ENCODE data around the gene SPATS1.
A peak's percentile ranks its signal among the peaks of the same experiment; 100 is the strongest.

SPATS1 gene

DNA sequence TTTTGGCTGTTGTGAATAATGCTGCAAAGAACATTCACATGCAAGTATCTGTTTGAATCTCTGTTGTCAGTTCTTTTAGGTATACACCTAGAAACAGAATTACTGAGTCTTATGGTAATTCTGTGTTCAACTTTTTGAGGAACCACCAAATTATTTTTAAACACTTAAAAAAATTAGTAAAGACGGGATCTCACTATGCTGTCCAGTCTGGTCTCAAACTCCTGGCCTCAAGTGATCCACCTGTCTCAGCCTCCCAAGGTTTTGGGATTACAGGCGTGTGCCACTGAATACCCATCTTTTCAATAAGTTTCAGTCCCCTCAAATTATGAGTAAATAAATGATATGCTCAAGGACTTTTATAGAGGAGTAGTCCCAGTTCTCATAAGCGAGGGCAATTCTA lies 17.5 kb downstream of the SPATS1 start:
- H3K4me2 ChIP-seq: no peak overlapping the region
- no peaks in the 10 kb centered on the region for H3K36me3 ChIP-seq
- no peaks in the 10 kb centered on the region for H4K20me1 ChIP-seq
- H3K9me3 ChIP-seq: no peaks in the 10 kb centered on the region
- no peak for TF ChIP-seq Cebpa-rat (IDR thresholded peaks at IDR 0.05)
- H3K9ac ChIP-seq: no peak overlapping the region
- no peak overlapping the region for H3K27ac ChIP-seq
- H3K4me3 ChIP-seq: no peak overlapping the region
- H3K4me1 ChIP-seq: peaks cover 10% of the 10 kb centered on the region
- no peaks in the 10 kb centered on the region for H3K27me3 ChIP-seq

DNA sequence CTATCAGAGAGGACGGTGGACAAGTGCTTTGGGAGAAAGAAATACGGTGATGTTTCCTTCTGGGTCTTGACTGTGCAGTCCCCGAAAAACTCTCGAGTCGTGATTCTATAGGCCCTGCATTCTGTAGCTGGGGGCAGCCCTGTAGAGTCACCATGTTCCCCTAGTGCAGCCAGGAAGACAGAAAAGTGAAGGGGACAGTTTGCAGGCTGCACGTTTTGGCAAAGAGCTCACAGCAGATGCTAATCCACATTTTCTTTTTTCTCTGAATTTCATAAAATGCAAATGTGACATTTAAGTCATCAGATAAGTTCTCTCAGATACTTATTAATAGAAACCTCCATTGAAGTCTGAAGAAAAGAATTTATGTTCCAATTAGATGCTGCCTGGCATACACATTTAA lies 19.5 kb downstream of the SPATS1 start:
- no peaks in the 10 kb centered on the region for H3K9me3 ChIP-seq
- no peaks in the 10 kb centered on the region for H3K36me3 ChIP-seq
- no peak overlapping the region for H3K9ac ChIP-seq
- H3K4me3 ChIP-seq: no peak overlapping the region
- no peak for TF ChIP-seq Cebpa-rat (IDR thresholded peaks at IDR 0.05)
- no peaks in the 10 kb centered on the region for H4K20me1 ChIP-seq
- H3K4me1 ChIP-seq: peaks cover 15% of the 10 kb centered on the region
- H3K4me2 ChIP-seq: no peak overlapping the region
- no peak overlapping the region for H3K27ac ChIP-seq
- no peaks in the 10 kb centered on the region for H3K27me3 ChIP-seq

DNA sequence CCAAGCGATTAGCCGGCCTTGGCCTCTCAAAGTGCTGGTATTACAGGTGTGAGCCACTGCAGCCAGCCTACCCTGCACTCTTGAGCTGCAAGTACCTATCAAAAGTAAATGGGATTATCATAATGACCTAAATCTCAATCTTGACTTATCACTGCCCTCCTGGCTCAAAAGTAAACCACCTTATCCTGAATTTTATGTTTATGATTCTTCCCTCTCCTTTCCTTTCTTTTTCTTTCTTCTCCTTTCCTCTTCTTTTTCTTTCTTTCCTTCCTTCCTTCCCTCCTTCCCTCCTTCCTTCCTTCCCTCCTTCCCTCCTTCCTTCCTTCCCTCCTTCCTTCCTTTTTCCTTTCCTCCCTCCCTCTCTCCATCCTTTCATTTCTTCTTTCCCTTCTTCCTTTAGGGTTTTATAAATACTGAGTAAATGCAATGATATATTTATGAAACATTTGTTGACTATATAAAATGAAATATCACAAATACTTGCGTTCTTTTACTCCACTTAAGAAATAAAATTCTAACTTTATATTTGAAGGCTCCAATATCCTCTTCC lies 21.0 kb downstream of the SPATS1 start:
- H3K36me3 ChIP-seq: no peaks in the 10 kb centered on the region
- H3K4me3 ChIP-seq: no peak overlapping the region
- H3K4me2 ChIP-seq: no peak overlapping the region
- H3K4me1 ChIP-seq: peaks cover 21% of the 10 kb centered on the region
- H4K20me1 ChIP-seq: no peaks in the 10 kb centered on the region
- no peaks in the 10 kb centered on the region for H3K9me3 ChIP-seq
- no peaks in the 10 kb centered on the region for H3K27me3 ChIP-seq
- no peak overlapping the region for H3K9ac ChIP-seq
- H3K27ac ChIP-seq: no peak overlapping the region
- TF ChIP-seq Cebpa-rat (IDR thresholded peaks at IDR 0.05): no peak

DNA sequence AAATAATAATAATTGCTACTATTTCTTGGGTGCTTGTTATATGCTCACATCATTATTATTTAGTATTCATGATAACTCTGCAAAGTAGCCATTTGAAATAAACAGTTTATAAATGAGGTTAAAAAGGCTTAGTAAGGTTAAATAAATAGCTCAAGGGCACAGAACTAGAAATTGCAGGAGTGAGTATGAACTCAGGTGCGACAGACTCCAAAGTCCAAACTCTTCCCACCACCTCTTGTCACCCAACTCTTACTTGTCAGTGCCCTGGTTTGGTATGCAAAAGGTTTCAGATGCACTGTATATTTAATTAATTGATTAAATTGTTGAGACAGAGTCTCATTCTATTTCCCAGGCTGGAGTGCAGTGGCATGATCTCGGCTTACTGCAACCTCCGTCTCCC lies 24.3 kb downstream of the SPATS1 start:
- Histone ChIP-seq H3K4me1 (peaks cover 21% of the 10 kb centered on the region), H3K9ac (no peak overlapping the region), H3K36me3 (no peaks in the 10 kb centered on the region), H4K20me1 (no peaks in the 10 kb centered on the region), H3K27ac (no peak overlapping the region), H3K9me3 (no peaks in the 10 kb centered on the region), H3K4me2 (no peak overlapping the region), H3K27me3 (no peaks in the 10 kb centered on the region), H3K4me3 (no peak overlapping the region)
- no peak for TF ChIP-seq Cebpa-rat (IDR thresholded peaks at IDR 0.05)

DNA sequence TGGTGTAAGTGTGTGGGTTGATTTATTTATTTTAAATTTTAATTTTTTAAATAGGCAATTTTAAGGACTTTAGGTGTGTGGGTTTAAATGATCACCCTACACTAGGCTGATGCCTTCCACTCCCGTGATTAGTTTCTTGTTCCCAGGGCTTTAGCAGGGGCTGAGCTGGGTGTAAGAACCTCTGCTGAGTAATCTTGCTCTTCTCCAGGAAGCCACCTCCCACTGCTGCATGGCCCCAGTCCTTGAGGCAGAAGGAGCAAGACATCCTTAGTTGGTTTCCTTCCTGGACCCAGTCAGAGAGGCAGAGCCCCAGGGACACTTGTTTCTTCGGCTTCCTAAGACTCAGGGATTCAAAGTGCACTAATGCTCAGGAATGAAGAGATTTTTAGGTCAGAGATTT lies 25.2 kb downstream of the SPATS1 start:
- no peaks in the 10 kb centered on the region for H3K9me3 ChIP-seq
- no peak for TF ChIP-seq Cebpa-rat (IDR thresholded peaks at IDR 0.05)
- H3K4me2 ChIP-seq: peak overlapping the region; percentile 14; the same call in 1 of the 2 replicates
- no peak overlapping the region for H3K27ac ChIP-seq
- H3K4me1 ChIP-seq: peaks cover 21% of the 10 kb centered on the region
- no peaks in the 10 kb centered on the region for H4K20me1 ChIP-seq
- no peaks in the 10 kb centered on the region for H3K27me3 ChIP-seq
- no peak overlapping the region for H3K9ac ChIP-seq
- H3K4me3 ChIP-seq: no peak overlapping the region
- no peaks in the 10 kb centered on the region for H3K36me3 ChIP-seq

DNA sequence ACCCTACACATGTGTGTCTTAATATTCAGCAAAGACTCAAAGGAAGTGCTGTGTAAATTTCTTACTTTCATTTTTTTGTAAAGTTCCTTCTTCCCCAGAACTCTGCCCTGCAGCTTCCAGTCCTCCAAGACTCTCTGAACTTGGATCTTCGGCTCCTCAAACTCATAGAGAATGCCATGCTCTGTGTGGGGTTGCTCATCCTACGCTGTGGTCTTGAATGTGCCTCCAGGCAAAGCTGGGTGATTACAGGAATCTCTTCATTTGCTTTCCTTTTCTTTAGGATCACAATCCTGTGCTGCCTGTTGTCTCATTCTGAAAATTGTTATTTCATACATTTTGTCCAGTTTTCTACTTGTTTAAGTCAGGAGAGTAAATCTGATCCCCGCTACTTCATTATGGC lies 30.6 kb downstream of the SPATS1 start:
- H3K9me3 ChIP-seq: no peaks in the 10 kb centered on the region
- no peaks in the 10 kb centered on the region for H3K27me3 ChIP-seq
- no peak for TF ChIP-seq Cebpa-rat (IDR thresholded peaks at IDR 0.05)
- no peaks in the 10 kb centered on the region; the same call in 1 of the 2 replicates for H3K4me1 ChIP-seq
- H3K36me3 ChIP-seq: no peaks in the 10 kb centered on the region
- no peak overlapping the region for H3K9ac ChIP-seq
- H4K20me1 ChIP-seq: no peaks in the 10 kb centered on the region
- no peak overlapping the region for H3K4me3 ChIP-seq
- H3K27ac ChIP-seq: no peak overlapping the region
- H3K4me2 ChIP-seq: no peak overlapping the region

DNA sequence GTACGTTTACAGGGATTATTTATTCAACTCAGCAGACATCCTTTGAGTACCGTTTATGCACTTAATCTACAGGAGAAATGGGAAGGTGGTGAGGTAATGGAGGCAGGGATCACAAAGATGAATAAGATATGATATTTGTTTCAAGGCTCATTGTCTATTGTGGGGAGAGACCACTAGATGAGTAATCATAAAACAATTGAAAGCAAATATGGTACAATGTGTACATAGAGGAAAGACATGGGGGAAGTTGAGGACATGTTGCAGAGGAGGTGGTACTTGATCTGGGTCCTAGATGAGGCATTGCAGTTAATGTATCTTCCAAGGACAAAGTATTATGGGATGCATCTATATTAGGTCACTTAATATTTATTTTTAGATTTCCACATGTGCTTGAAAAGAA lies 31.3 kb downstream of the SPATS1 start:
- TF ChIP-seq Cebpa-rat (IDR thresholded peaks at IDR 0.05): no peak

DNA sequence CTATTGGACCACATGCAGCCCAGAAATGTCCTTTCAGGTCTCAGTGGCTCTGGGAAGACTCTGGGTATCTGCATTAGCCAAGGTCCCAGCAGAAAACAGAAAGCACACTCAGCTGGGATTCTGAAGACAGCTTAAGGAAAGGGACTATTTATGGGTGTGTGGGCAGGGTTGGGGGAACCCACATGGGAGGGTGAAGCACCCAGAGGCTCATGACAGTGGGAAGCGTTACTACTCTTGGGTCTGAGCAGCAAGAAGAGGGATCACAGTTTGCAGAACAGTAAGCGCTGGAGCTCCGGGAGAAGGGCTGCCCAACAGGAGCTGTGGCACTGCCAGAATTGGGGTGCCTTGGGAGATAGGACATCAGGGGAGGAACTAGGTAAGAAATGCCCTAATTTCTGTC lies 32.6 kb downstream of the SPATS1 start:
- Histone ChIP-seq H4K20me1 (no peaks in the 10 kb centered on the region), H3K4me2 (no peak overlapping the region), H3K9me3 (no peaks in the 10 kb centered on the region), H3K27ac (no peak overlapping the region), H3K36me3 (no peaks in the 10 kb centered on the region), H3K4me1 (no peaks in the 10 kb centered on the region), H3K27me3 (no peaks in the 10 kb centered on the region), H3K4me3 (no peak overlapping the region), H3K9ac (no peak overlapping the region)
- no peak for TF ChIP-seq Cebpa-rat (IDR thresholded peaks at IDR 0.05)

More for the DNA sequence above, 31.3 kb downstream of the SPATS1 start:
- Histone ChIP-seq H3K27me3 (no peaks in the 10 kb centered on the region), H3K4me2 (no peak overlapping the region), H3K9ac (no peak overlapping the region), H3K9me3 (no peaks in the 10 kb centered on the region), H3K4me1 (no peaks in the 10 kb centered on the region), H3K36me3 (no peaks in the 10 kb centered on the region), H3K27ac (no peak overlapping the region), H4K20me1 (no peaks in the 10 kb centered on the region), H3K4me3 (no peak overlapping the region)

DNA sequence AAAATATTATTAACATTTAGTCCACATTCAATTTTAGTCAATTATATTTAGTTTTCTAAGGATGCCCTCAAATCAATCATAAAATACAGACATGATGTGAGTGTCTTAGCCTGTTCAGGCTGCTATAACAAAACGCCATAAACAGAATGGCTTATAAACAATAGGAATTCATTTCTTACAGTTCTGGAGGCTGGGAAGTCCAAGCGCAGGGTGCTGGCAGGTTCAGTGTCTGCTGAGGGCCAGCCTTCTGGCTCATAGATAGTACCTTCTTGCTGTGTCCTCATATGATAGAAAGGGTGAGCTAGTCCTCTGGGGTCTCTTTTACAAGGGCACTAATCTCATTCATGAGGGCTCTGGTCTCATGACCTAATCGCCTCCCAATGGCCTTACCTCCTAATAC lies 35.0 kb downstream of the SPATS1 start:
- Histone ChIP-seq H3K9ac (no peak overlapping the region), H3K4me2 (no peak overlapping the region)
- TF ChIP-seq Cebpa-rat (IDR thresholded peaks at IDR 0.05): no peak

DNA sequence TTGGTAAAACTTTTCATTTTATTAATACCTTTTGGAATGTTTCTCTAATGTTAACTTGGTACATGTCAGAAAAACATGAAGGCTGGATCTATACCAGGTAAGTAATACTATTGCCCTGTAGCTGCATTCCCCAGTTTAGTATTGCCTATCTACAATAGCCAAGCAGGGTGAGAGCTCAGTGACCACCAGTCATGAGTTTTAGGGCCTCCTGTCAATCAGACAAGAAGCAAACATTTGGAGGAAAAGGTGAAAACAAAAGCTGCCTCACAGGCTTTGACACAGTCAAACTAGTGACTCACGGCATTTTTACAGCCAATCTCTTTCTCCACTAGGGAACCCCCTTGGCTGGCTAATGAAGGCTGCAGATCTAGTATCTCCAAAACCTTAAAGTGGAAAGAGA lies 35.5 kb downstream of the SPATS1 start:
- Histone ChIP-seq H4K20me1 (no peaks in the 10 kb centered on the region), H3K9ac (no peak overlapping the region), H3K36me3 (no peaks in the 10 kb centered on the region), H3K4me3 (no peak overlapping the region), H3K27ac (no peak overlapping the region), H3K27me3 (no peaks in the 10 kb centered on the region), H3K4me2 (no peak overlapping the region), H3K9me3 (no peaks in the 10 kb centered on the region), H3K4me1 (no peaks in the 10 kb centered on the region)
- no peak for TF ChIP-seq Cebpa-rat (IDR thresholded peaks at IDR 0.05)

More for the DNA sequence above, 35.0 kb downstream of the SPATS1 start:
- Histone ChIP-seq H4K20me1 (no peaks in the 10 kb centered on the region), H3K36me3 (no peaks in the 10 kb centered on the region), H3K27ac (no peak overlapping the region), H3K27me3 (no peaks in the 10 kb centered on the region), H3K9me3 (no peaks in the 10 kb centered on the region), H3K4me3 (no peak overlapping the region), H3K4me1 (no peaks in the 10 kb centered on the region)

DNA sequence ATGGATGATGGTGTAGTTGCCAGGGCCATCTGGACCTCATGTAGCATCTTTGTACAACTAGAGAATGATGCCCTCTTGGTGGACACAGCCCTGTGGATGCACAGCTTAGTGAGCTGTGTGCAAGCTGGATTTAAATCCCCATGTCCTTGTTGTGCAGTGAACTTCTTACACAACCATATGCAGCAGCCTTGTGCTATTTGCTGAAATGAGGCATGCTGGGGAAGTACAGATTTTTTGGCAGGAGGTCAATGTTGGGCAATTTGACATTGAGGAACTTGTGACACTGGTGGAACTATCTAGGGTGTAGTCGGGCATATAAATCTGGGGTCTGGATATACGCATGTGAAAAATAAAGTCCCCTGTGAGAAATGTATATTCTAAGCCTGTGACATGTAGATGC lies 39.3 kb downstream of the SPATS1 start:
- TF ChIP-seq Cebpa-rat (IDR thresholded peaks at IDR 0.05): no peak
- H4K20me1 ChIP-seq: no peaks in the 10 kb centered on the region
- no peak overlapping the region for H3K9ac ChIP-seq
- H3K9me3 ChIP-seq: no peaks in the 10 kb centered on the region
- peaks cover 6% of the 10 kb centered on the region for H3K4me1 ChIP-seq
- no peak overlapping the region for H3K4me3 ChIP-seq
- no peak overlapping the region for H3K4me2 ChIP-seq
- no peaks in the 10 kb centered on the region for H3K36me3 ChIP-seq
- H3K27ac ChIP-seq: no peak overlapping the region
- no peaks in the 10 kb centered on the region for H3K27me3 ChIP-seq

Data from BLaER1 (cell line).